ENCODE results near the gene PRRG2.

DNA sequence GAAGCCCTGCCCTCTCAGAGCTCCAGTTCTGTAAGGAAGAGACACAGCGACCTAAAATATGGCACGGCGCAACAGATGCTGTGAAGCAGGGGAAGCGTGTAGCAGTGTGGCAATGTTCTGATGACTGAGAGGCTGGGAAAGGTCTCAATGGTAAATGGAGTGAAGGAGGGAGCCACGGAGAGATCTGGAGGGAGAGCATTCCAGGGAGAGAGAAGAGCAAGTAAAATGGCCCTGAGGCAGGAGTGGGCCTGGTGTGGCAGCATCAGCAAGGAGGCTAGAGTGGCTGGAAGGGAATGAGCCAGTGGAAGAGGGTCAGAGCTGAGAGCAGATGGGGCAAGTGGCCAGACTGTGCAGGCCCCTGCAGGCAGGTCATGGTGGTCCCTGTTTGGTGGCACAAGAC, 37.0 kb upstream of the PRRG2 start:
- TF ChIP-seq CTCF (IDR thresholded peaks at IDR 0.05; ENCODE audit: low read depth, low read length, poor library complexity, severe bottlenecking) (no peak), EZH2phosphoT487 (IDR thresholded peaks at IDR 0.05; ENCODE audit: borderline replicate concordance, low read length) (no peak)

Data from DOHH2 (cell line).